ENCODE results near the gene WFDC5.
"Not testable (repeated sequence)": the region's sequence is repeated elsewhere in the genome, so short reads cannot be mapped to it uniquely, and the experiment has no call there.

The WFDC5 gene

GRCh38 chr20:45067087-45067486 lies 47.9 kb downstream of the WFDC5 start:
- no peak for DNase-seq (ENCODE audit: extremely low read depth, low read depth)
- TF ChIP-seq, protein P1, sequence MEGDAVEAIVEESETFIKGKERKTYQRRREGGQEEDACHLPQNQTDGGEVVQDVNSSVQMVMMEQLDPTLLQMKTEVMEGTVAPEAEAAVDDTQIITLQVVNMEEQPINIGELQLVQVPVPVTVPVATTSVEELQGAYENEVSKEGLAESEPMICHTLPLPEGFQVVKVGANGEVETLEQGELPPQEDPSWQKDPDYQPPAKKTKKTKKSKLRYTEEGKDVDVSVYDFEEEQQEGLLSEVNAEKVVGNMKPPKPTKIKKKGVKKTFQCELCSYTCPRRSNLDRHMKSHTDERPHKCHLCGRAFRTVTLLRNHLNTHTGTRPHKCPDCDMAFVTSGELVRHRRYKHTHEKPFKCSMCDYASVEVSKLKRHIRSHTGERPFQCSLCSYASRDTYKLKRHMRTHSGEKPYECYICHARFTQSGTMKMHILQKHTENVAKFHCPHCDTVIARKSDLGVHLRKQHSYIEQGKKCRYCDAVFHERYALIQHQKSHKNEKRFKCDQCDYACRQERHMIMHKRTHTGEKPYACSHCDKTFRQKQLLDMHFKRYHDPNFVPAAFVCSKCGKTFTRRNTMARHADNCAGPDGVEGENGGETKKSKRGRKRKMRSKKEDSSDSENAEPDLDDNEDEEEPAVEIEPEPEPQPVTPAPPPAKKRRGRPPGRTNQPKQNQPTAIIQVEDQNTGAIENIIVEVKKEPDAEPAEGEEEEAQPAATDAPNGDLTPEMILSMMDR (IDR thresholded peaks at IDR 0.05; ENCODE audit: low read depth, low read length) = no peak

DNA sequence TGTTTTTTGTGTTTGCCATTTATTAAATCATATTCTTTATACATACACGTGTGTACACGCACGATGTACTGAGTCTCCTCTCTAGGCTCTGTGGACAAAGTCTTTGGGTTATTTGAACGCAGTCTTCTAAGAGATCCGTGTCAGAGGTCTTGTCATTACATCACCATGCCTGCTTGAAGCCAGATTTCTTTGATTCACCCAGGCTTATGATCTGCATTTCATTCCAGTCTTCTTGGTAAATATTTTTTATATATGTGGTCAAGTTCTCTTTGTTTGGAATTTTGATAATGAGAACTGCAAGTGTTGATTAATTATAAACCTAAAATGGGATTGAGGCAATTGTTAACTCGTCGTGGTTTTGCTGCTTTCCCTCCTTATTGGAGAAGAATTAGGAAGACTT lies 48.6 kb downstream of the WFDC5 start:
- TF ChIP-seq, protein P1 (IDR thresholded peaks at IDR 0.05; ENCODE audit: low read depth, low read length) = no peak
- DNase-seq (ENCODE audit: extremely low read depth, low read depth) = no peak

- TF ChIP-seq, protein P1 (IDR thresholded peaks at IDR 0.05; ENCODE audit: low read depth, low read length) = no peak
- DNase-seq (ENCODE audit: extremely low read depth, low read depth) = no peak
Measured at GRCh38 chr20:45064812-45065211, 50.2 kb downstream of the WFDC5 start.

- DNase-seq (ENCODE audit: extremely low read depth, low read depth) = not testable (repeated sequence)
Measured at GRCh38 chr20:45063107-45063506, 51.9 kb downstream of the WFDC5 start.

DNA sequence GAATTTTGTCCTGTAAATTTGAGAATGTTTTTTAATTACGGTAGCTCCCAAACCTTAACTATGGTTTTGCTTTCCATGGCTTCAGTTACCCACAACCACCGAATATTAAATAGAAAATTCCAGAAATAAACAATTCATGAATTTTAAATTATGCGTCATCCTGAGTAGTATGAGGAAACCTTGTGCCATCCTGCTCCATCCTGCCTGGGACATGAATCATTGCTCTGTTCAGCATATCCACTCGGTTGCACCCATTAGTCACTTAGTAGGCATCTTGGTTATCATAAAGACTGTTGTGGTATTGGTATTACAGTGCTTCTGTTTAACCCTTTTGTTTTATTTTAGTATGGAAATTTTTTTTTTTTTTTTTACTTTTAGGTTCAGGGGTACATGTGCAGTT lies 53.7 kb downstream of the WFDC5 start:
- peak; percentile 56 for DNase-seq (ENCODE audit: extremely low read depth, low read depth)
- TF ChIP-seq, protein P1 (IDR thresholded peaks at IDR 0.05; ENCODE audit: low read depth, low read length) = no peak

- TF ChIP-seq, protein P1 (IDR thresholded peaks at IDR 0.05; ENCODE audit: low read depth, low read length) = no peak
- DNase-seq (ENCODE audit: extremely low read depth, low read depth) = no peak
Measured at GRCh38 chr20:45060294-45060693, 54.7 kb downstream of the WFDC5 start.
